Peyer's patch (tissue), 4 donors: Measurements from ENCODE around the gene PLAGL2.

Experiments
- POLR2A ChIP-seq, 2 donors: fragments of 450-650 bp; IDR thresholded peaks; one replicate each; pipeline ENCODE4 v1.5.1; 2017; ENCODE audit warnings: antibody characterized with exemption in 2 of 2, mild to moderate bottlenecking in 2 of 2, moderate library complexity in 2 of 2
- TF ChIP-seq, protein P1 (sequence below), 6 experiments: fragments of 450-650 bp in 4 of 6; fragments of 200-600 bp in 2 of 6; sonication (generic) in 1 of 6; IDR thresholded peaks; one replicate each; pipeline ENCODE4 v1.5.1; 2017 to 2019; ENCODE audit warnings: antibody characterized with exemption in 6 of 6, mild to moderate bottlenecking in 3 of 6, moderate library complexity in 1 of 6

- TF ChIP-seq, protein P1, sequence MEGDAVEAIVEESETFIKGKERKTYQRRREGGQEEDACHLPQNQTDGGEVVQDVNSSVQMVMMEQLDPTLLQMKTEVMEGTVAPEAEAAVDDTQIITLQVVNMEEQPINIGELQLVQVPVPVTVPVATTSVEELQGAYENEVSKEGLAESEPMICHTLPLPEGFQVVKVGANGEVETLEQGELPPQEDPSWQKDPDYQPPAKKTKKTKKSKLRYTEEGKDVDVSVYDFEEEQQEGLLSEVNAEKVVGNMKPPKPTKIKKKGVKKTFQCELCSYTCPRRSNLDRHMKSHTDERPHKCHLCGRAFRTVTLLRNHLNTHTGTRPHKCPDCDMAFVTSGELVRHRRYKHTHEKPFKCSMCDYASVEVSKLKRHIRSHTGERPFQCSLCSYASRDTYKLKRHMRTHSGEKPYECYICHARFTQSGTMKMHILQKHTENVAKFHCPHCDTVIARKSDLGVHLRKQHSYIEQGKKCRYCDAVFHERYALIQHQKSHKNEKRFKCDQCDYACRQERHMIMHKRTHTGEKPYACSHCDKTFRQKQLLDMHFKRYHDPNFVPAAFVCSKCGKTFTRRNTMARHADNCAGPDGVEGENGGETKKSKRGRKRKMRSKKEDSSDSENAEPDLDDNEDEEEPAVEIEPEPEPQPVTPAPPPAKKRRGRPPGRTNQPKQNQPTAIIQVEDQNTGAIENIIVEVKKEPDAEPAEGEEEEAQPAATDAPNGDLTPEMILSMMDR (IDR thresholded peaks at IDR 0.05) = no peak
- TF ChIP-seq POLR2A (IDR thresholded peaks at IDR 0.05) = no peak
These were observed 23.2 kb upstream of the PLAGL2 start for GRCh38 chr20:32230707-32231106.
